ENCODE results near the gene SPON1.

GRCh38 chr11:14163576-14163975 is 201.1 kb downstream of the SPON1 start:
- TF ChIP-seq CTCF (conservative IDR thresholded peaks at IDR 0.05; ENCODE audit: low read depth in 2 of 2) (no peak), POLR2AphosphoS5 (IDR thresholded peaks at IDR 0.05; ENCODE audit: low read depth) (no peak), EZH2phosphoT487 (IDR thresholded peaks at IDR 0.05; ENCODE audit: unreplicated experiment) (no peak), REST (IDR thresholded peaks at IDR 0.05; ENCODE audit: unreplicated experiment) (no peak), EZH2 (IDR thresholded peaks at IDR 0.05; ENCODE audit: low read depth, unreplicated experiment) (no peak)
